ENCODE data around the gene PDZD2. TPM values are rescaled to one million over a fixed set of nuclear protein-coding genes. Genes with fewer than 3 reads are reported as not detected.

PDZD2 gene
- polyA plus RNA-seq, 3 donors from 2014 or later = 0.37 TPM; not detected in 2

- Mint-ChIP-seq H3K4me1 (peaks cover 0 to 2% of the 10 kb centered on the region in 2 donors), H3K27me3 (ENCODE audit: low read depth in 3 of 3) (no peaks in the 10 kb centered on the region), H3K27ac (no peak overlapping the region), H3K36me3 (peaks cover 0 to 10% (median 5%) of the 10 kb centered on the region in 3 donors), H3K4me3 (no peak overlapping the region), H3K9me3 (no peaks in the 10 kb centered on the region)
- DNase-seq = no peak
Measured at GRCh38 chr5:32087086-32088082, 448.5 kb downstream of the PDZD2 start.

DNA sequence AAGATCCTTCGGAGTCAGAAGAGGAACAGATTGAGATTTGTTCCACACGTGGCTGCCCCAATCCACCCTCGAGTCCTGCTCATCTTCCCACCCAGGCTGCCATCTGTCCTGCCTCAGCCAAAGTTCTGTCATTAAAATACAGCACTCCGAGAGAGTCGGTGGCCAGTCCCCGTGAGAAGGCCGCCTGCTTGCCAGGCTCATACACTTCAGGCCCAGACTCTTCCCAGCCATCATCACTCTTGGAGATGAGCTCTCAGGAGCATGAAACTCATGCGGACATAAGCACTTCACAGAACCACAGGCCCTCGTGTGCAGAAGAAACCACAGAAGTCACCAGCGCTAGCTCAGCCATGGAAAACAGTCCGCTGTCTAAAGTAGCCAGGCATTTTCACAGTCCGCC lies 449.3 kb downstream of the PDZD2 start:
- H3K36me3 Mint-ChIP-seq = peaks cover 0 to 10% (median 5%) of the 10 kb centered on the region in 3 donors
- no peaks in the 10 kb centered on the region for H3K27me3 Mint-ChIP-seq (ENCODE audit: low read depth in 3 of 3)
- H3K4me3 Mint-ChIP-seq = no peak overlapping the region
- no peaks in the 10 kb centered on the region for H3K9me3 Mint-ChIP-seq
- no peak for DNase-seq
- peaks cover 4% of the 10 kb centered on the region in 2 donors for H3K4me1 Mint-ChIP-seq
- no peak overlapping the region for H3K27ac Mint-ChIP-seq

DNA sequence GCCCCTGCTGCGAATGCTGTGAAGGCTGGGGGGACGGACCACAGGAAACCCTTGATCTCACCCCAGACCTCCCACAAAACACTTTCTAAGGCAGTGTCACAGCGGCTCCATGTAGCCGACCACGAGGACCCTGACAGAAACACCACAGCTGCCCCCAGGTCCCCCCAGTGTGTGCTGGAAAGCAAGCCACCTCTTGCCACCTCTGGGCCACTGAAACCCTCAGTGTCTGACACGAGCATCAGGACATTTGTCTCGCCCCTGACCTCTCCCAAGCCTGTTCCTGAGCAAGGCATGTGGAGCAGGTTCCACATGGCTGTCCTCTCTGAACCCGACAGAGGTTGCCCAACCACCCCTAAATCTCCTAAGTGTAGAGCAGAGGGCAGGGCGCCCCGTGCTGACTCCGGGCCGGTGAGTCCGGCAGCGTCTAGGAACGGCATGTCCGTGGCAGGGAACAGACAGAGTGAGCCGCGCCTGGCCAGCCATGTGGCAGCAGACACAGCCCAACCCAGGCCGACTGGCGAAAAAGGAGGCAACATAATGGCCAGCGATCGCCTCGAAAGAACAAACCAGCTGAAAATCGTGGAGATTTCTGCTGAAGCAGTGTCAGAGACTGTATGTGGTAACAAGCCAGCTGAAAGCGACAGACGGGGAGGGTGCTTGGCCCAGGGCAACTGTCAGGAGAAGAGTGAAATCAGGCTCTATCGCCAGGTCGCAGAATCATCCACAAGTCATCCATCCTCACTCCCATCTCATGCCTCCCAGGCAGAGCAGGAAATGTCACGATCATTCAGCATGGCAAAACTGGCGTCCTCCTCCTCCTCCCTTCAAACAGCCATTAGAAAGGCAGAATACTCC lies 450.4 kb downstream of the PDZD2 start:
- H3K4me1 Mint-ChIP-seq = peaks cover 4 to 6% of the 10 kb centered on the region in 2 donors
- H3K27ac Mint-ChIP-seq = no peak overlapping the region
- H3K9me3 Mint-ChIP-seq = no peaks in the 10 kb centered on the region
- no peaks in the 10 kb centered on the region for H3K27me3 Mint-ChIP-seq (ENCODE audit: low read depth in 3 of 3)
- peaks cover 0 to 10% (median 5%) of the 10 kb centered on the region in 3 donors for H3K36me3 Mint-ChIP-seq
- H3K4me3 Mint-ChIP-seq = no peak overlapping the region
- no peak for DNase-seq

DNA sequence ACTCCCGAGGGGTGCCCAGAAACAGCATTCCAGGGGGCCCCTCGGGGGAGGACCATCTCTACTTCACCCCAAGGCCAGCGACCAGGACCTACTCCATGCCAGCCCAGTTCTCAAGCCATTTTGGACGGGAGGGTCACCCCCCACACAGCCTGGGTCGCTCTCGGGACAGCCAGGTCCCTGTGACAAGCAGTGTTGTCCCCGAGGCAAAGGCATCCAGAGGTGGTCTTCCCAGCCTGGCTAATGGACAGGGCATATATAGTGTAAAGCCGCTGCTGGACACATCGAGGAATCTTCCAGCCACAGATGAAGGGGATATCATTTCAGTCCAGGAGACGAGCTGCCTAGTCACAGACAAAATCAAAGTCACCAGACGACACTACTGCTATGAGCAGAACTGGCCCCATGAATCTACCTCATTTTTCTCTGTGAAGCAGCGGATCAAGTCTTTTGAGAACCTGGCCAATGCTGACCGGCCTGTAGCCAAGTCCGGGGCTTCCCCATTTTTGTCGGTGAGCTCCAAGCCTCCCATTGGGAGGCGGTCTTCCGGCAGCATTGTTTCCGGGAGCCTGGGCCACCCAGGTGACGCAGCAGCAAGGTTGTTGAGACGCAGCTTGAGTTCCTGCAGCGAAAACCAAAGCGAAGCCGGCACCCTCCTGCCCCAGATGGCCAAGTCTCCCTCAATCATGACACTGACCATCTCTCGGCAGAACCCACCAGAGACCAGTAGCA lies 451.3 kb downstream of the PDZD2 start:
- Mint-ChIP-seq H3K36me3 (peaks cover 0 to 10% (median 5%) of the 10 kb centered on the region in 3 donors), H3K27ac (no peak overlapping the region), H3K4me1 (peaks cover 4 to 6% of the 10 kb centered on the region in 2 donors), H3K27me3 (ENCODE audit: low read depth in 3 of 3) (no peaks in the 10 kb centered on the region), H3K4me3 (no peak overlapping the region), H3K9me3 (no peaks in the 10 kb centered on the region)
- DNase-seq = no peak

DNA sequence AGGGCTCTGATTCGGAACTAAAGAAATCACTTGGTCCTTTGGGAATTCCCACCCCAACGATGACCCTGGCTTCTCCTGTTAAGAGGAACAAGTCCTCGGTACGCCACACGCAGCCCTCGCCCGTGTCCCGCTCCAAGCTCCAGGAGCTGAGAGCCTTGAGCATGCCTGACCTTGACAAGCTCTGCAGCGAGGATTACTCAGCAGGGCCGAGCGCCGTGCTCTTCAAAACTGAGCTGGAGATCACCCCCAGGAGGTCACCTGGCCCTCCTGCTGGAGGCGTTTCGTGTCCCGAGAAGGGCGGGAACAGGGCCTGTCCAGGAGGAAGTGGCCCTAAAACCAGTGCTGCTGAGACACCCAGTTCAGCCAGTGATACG lies 451.8 kb downstream of the PDZD2 start:
- no peak overlapping the region for H3K27ac Mint-ChIP-seq
- H3K4me1 Mint-ChIP-seq = peaks cover 4 to 6% of the 10 kb centered on the region in 2 donors
- H3K4me3 Mint-ChIP-seq = no peak overlapping the region
- DNase-seq = no peak
- H3K36me3 Mint-ChIP-seq = peaks cover 0 to 10% (median 5%) of the 10 kb centered on the region in 3 donors
- H3K9me3 Mint-ChIP-seq = no peaks in the 10 kb centered on the region
- no peaks in the 10 kb centered on the region for H3K27me3 Mint-ChIP-seq (ENCODE audit: low read depth in 3 of 3)

- peak; percentile 41 to 46 (median 45) for DNase-seq
- H3K36me3 Mint-ChIP-seq = peaks cover 0 to 14% (median 3%) of the 10 kb centered on the region in 3 donors
- H3K27ac Mint-ChIP-seq = peak overlapping the region in 1 of 6 donors; percentile 17
- H3K27me3 Mint-ChIP-seq (ENCODE audit: low read depth in 3 of 3) = no peaks in the 10 kb centered on the region
- H3K4me1 Mint-ChIP-seq = peaks cover 4 to 6% of the 10 kb centered on the region in 2 donors
- H3K4me3 Mint-ChIP-seq = no peak overlapping the region
- H3K9me3 Mint-ChIP-seq = no peaks in the 10 kb centered on the region
Measured at GRCh38 chr5:32092938-32093812, 454.2 kb downstream of the PDZD2 start.

GRCh38 chr5:32094691-32095090 lies 455.8 kb downstream of the PDZD2 start:
- DNase-seq = no peak
- no peaks in the 10 kb centered on the region for H3K27me3 Mint-ChIP-seq (ENCODE audit: low read depth in 3 of 3)
- H3K4me3 Mint-ChIP-seq = no peak overlapping the region
- peaks cover 2 to 6% of the 10 kb centered on the region in 2 donors for H3K4me1 Mint-ChIP-seq
- no peaks in the 10 kb centered on the region for H3K9me3 Mint-ChIP-seq
- peaks cover 4 to 20% (median 7%) of the 10 kb centered on the region in 3 donors for H3K36me3 Mint-ChIP-seq
- H3K27ac Mint-ChIP-seq = peak overlapping the region in 2 of 6 donors; percentile 26 to 48

- H3K27me3 Mint-ChIP-seq (ENCODE audit: low read depth in 3 of 3) = no peaks in the 10 kb centered on the region
- no peak for DNase-seq
- no peak overlapping the region for H3K4me3 Mint-ChIP-seq
- H3K36me3 Mint-ChIP-seq = peaks cover 4 to 23% (median 7%) of the 10 kb centered on the region in 3 donors
- H3K9me3 Mint-ChIP-seq = no peaks in the 10 kb centered on the region
- H3K4me1 Mint-ChIP-seq = peaks cover 2 to 6% of the 10 kb centered on the region in 2 donors
- peak overlapping the region in 3 of 6 donors; percentile 26 to 48 (median 36) for H3K27ac Mint-ChIP-seq
Measured at GRCh38 chr5:32095261-32095671, 456.3 kb downstream of the PDZD2 start.

DNA sequence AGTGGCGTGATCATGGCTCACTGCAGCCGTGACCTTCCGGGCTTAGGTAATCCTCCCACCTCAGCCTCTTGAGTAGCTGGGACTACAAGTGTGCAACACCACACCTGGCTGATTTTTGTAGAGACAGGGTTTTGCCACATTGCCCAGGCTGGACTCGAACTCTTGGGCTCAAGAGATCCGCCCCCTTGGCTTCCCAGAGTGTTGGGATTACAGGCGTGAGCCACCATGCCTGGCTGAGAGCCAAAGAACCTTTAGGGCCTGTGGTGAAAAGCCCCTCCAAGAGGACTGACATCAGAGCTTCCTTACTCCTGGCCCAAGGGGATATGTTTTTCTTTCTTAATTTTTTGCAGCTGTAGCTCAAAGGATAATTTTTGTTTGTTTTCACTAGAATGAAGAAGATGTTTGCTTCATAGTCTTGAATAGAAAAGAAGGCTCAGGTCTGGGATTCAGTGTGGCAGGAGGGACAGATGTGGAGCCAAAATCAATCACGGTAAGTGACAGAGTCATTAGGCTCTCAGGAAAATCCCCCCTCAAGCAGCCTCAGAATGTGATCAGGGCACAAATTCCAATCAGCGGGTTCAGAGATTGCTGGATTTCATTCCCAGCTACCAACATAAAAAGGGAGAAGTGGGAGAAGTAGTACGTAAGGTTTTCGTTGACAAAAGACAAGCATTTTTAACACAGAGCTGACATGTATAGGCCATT lies 458.1 kb downstream of the PDZD2 start:
- DNase-seq = no peak
- Mint-ChIP-seq H3K4me1 (peaks cover 2 to 6% of the 10 kb centered on the region in 2 donors), H3K27me3 (ENCODE audit: low read depth in 3 of 3) (no peaks in the 10 kb centered on the region), H3K27ac (peak overlapping the region in 2 of 6 donors; percentile 18 to 27), H3K4me3 (no peak overlapping the region), H3K36me3 (peaks cover 4 to 33% (median 7%) of the 10 kb centered on the region in 3 donors), H3K9me3 (no peaks in the 10 kb centered on the region)

- Mint-ChIP-seq H3K27ac (no peak overlapping the region), H3K9me3 (no peaks in the 10 kb centered on the region)
Measured at GRCh38 chr5:32098291-32098690, 459.4 kb downstream of the PDZD2 start.

GRCh38 chr5:32098890-32099310 lies 460.0 kb downstream of the PDZD2 start:
- Mint-ChIP-seq H3K36me3 (peaks cover 7 to 42% (median 13%) of the 10 kb centered on the region in 3 donors), H3K27ac (peak overlapping the region in 1 of 6 donors; percentile 69), H3K4me3 (no peak overlapping the region), H3K27me3 (ENCODE audit: low read depth in 3 of 3) (no peaks in the 10 kb centered on the region), H3K4me1 (no peaks in the 10 kb centered on the region), H3K9me3 (no peaks in the 10 kb centered on the region)
- no peak for DNase-seq

More at GRCh38 chr5:32098291-32098690, 459.4 kb downstream of the PDZD2 start:
- Mint-ChIP-seq H3K36me3 (peaks cover 7 to 37% (median 13%) of the 10 kb centered on the region in 3 donors), H3K4me3 (no peak overlapping the region), H3K27me3 (ENCODE audit: low read depth in 3 of 3) (no peaks in the 10 kb centered on the region), H3K4me1 (peaks cover 0 to 2% of the 10 kb centered on the region in 2 donors)
- DNase-seq = no peak

DNA sequence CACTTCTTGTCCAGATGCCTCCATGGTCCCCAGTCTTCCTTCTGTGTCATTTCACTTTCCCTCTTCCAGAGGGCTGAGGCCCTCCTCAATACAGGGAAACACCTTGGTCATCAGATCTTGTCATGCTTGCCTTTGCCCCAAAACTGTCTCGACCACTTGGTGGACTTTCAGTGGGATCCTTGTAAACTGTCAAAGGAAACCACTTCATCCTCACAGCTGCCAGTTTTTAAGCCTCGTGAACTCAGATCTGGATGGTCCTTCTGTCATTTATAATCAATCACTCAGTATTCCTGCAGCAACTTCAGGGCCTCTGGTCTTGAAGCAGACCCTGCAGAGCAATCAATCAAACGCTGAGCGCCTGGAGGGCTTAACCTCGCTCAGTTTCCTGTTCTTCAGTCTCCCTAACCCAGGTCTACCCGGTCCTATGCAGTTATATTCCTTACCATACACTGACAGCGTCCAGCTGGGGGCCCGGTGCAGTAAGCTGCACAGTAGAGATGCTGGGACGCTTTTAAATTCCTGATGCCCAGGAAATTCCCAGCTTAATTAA lies 460.6 kb downstream of the PDZD2 start:
- Mint-ChIP-seq H3K4me1 (no peaks in the 10 kb centered on the region), H3K27me3 (ENCODE audit: low read depth in 3 of 3) (no peaks in the 10 kb centered on the region), H3K4me3 (no peak overlapping the region), H3K27ac (peak overlapping the region in 2 of 6 donors; percentile 14 to 36), H3K36me3 (peaks cover 7 to 43% (median 13%) of the 10 kb centered on the region in 3 donors), H3K9me3 (no peaks in the 10 kb centered on the region)
- DNase-seq = no peak
